DND-41 (cell line): ENCODE measurements around the gene MACROD1.

Experiments
- EZH2 ChIP-seq: IDR thresholded peaks from 3 replicates; pipeline ENCODE4 v1.6.1; 2012; ENCODE audit warnings: borderline replicate concordance, low read depth, mild to moderate bottlenecking, moderate library complexity, low read length, inconsistent platforms; ENCODE audit not compliant: severe bottlenecking
- TF ChIP-seq, protein P1 (sequence below): IDR thresholded peaks from 2 replicates; pipeline ENCODE4 v1.5.1; 2012; ENCODE audit warnings: borderline replicate concordance, low read length, moderate library complexity, mild to moderate bottlenecking; ENCODE audit not compliant: poor library complexity, severe bottlenecking; ENCODE audit errors: extremely low read depth

DNA sequence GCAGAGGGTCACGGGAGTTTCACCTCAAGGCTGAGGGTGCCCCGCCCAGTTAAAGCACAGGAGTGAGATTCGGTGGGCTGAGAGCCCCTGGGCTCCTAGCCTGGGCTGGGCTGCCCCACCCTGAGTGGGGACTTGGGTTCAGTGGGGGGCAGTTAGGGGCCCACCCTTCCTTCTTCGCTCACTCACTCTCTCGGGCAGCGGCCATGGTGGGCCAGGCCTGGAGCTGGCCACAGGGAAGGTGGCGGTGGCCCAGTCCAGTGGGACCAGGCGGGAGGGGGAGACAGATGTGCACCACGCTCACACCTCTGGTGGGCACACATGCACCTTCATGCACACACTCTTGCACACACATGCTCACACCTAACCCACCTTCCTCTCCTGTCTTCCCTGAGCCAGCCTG is 124.1 kb downstream of the MACROD1 start:
- TF ChIP-seq EZH2, result no peak
- TF ChIP-seq, protein P1, sequence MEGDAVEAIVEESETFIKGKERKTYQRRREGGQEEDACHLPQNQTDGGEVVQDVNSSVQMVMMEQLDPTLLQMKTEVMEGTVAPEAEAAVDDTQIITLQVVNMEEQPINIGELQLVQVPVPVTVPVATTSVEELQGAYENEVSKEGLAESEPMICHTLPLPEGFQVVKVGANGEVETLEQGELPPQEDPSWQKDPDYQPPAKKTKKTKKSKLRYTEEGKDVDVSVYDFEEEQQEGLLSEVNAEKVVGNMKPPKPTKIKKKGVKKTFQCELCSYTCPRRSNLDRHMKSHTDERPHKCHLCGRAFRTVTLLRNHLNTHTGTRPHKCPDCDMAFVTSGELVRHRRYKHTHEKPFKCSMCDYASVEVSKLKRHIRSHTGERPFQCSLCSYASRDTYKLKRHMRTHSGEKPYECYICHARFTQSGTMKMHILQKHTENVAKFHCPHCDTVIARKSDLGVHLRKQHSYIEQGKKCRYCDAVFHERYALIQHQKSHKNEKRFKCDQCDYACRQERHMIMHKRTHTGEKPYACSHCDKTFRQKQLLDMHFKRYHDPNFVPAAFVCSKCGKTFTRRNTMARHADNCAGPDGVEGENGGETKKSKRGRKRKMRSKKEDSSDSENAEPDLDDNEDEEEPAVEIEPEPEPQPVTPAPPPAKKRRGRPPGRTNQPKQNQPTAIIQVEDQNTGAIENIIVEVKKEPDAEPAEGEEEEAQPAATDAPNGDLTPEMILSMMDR, result no peak
